ENCODE results near the gene FRS2. TPM values are rescaled to one million over a fixed set of nuclear protein-coding genes. Genes with fewer than 3 reads are reported as not detected.

The FRS2 gene
- total and polyA plus RNA-seq, 10 of the 15 experiments (the other 5 are each of a cell fraction or from before 2014, with no cell fraction given), result 1.1 to 13.1 (median 5.9) TPM

- ChIA-PET SMC1A (ENCODE audit: uncharacterized antibody, unreplicated experiment) (interaction anchor here (1.0 to 2.2 kb wide), 3 partner anchors 14 to 48 kb away, joined by 3 to 7 read pairs (median 5); no protein-coding TSS in a partner anchor), POLR2A (no interaction called here), RAD21 (ENCODE audit: unreplicated experiment) (no interaction called here), CTCF (interaction anchor here (1.7 kb wide), 1 partner anchor 11 kb away, joined by 3 read pairs; no protein-coding TSS in a partner anchor)
- no peak overlapping the region for H3K9ac ChIP-seq (ENCODE audit: control insufficient read depth, insufficient read depth, low read length)
- ATAC-seq (peak; percentile 57), DNase-seq (ENCODE audit: low read depth, low spot score) (no peak), FAIRE-seq (no peak)
- in situ Hi-C loops (cut with MboI), result no loop called here
- no peaks in the 10 kb centered on the region; the same call in 2 of the 3 replicates for H3K9me3 ChIP-seq (replicated peaks; ENCODE audit: control insufficient read depth, insufficient read depth, low read length)
- 6% methylated on average over 2 of the region's 2 CpGs for WGBS (ENCODE audit: insufficient coverage, insufficient replicate concordance, low lambda C conversion rate, missing lambda C conversion rate)
- TF ChIP-seq RFX5 (IDR thresholded peaks at IDR 0.05; ENCODE audit: low read depth, low read length) (no peak), YBX1 (IDR thresholded peaks at IDR 0.05) (no peak), SIN3A (IDR thresholded peaks at IDR 0.05; ENCODE audit: low read depth, low read length) (no peak)
- H3K27ac ChIP-seq (ENCODE audit: control insufficient read depth, insufficient read depth), result no peak overlapping the region
- no peak overlapping the region for H3K4me2 ChIP-seq (ENCODE audit: control insufficient read depth, insufficient read depth)
- H4K20me1 ChIP-seq (ENCODE audit: control insufficient read depth, insufficient read depth), result no peaks in the 10 kb centered on the region
- intact Hi-C loops (cut with micrococcal nuclease; ENCODE audit: unreplicated experiment), result loop anchor here (5.0 kb wide), 1 partner anchor 57 kb away; the partner anchor contains the start of gene FRS2
- H2AFZ ChIP-seq (ENCODE audit: control insufficient read depth, low read depth, low read length), result no peak overlapping the region
- BruUV-seq (replicated peaks), result no TSS peak
- H3K4me3 ChIP-seq, result no peak overlapping the region
- peaks cover 3% of the 10 kb centered on the region for H3K4me1 ChIP-seq (ENCODE audit: control insufficient read depth, insufficient read depth, low read length)
- no peaks in the 10 kb centered on the region for H3K27me3 ChIP-seq (replicated peaks in 1 of 2; ENCODE audit: control insufficient read depth in 2 of 2, insufficient read depth in 2 of 2, low read length in 1 of 2)
- H3K79me2 ChIP-seq (ENCODE audit: control insufficient read depth, insufficient read depth, low read length), result peaks cover 9% of the 10 kb centered on the region
- H3K36me3 ChIP-seq (ENCODE audit: control insufficient read depth in 2 of 2, insufficient read depth in 2 of 2, low read length in 1 of 2), result peaks cover 0 to 3% of the 10 kb centered on the region in 2 experiments; a peak in 3 of 4 replicates
These were observed 58.8 kb downstream of the FRS2 start for GRCh38 chr12:69529021-69529420.

DNA sequence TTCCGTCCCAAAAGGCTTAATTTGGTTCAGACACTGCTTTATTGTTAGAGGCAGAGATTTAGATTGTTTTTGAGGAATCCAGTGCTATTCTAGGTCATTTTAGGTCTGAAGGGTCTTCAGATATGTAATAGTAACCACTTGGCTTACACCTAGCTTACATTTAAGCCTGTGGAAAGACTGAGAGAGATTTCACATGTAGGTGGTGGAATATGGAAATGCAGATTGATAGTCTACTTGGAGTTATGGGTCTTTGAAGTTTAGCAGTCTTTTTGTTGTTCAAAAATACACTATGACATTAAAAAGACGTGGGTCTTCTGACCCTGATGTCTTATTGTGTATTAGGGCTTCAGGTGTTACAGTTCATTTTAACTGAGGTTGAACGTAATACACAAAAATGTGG, 63.7 kb downstream of the FRS2 start:
- no peak overlapping the region for H3K27ac ChIP-seq (ENCODE audit: control insufficient read depth, insufficient read depth)
- no peak overlapping the region for H3K4me2 ChIP-seq (ENCODE audit: control insufficient read depth, insufficient read depth)
- no peak overlapping the region for H3K4me3 ChIP-seq
- peaks cover 2% of the 10 kb centered on the region for H3K79me2 ChIP-seq (ENCODE audit: control insufficient read depth, insufficient read depth, low read length)
- WGBS (ENCODE audit: insufficient coverage, insufficient replicate concordance, low lambda C conversion rate, missing lambda C conversion rate), result 96% methylated on average over 3 of the region's 3 CpGs
- DNase-seq (ENCODE audit: low read depth, low spot score) (no peak), FAIRE-seq (no peak), ATAC-seq (no peak)
- intact Hi-C loops (cut with micrococcal nuclease; ENCODE audit: unreplicated experiment), result no loop called here
- H2AFZ ChIP-seq (ENCODE audit: control insufficient read depth, low read depth, low read length), result no peak overlapping the region
- no peak overlapping the region for H3K9ac ChIP-seq (ENCODE audit: control insufficient read depth, insufficient read depth, low read length)
- ChIA-PET SMC1A (ENCODE audit: uncharacterized antibody, unreplicated experiment) (interaction anchor here (0.7 to 1.5 kb wide), 4 partner anchors 35 to 64 kb away, joined by 3 to 4 read pairs (median 3); partner anchors contain the start of gene FRS2), POLR2A (interaction anchor here (0.5 to 1.1 kb wide), 2 partner anchors 14 to 612 kb away, joined by 3 to 4 read pairs; no protein-coding TSS in a partner anchor), CTCF (interaction anchor here (0.9 to 1.5 kb wide), 4 partner anchors 21 to 148 kb away, joined by 3 to 5 read pairs (median 4); no protein-coding TSS in a partner anchor), RAD21 (ENCODE audit: unreplicated experiment) (interaction anchor here (0.9 to 1.3 kb wide), 4 partner anchors 16 to 175 kb away, joined by 3 to 4 read pairs (median 4); partner anchors contain the start of gene FRS2)
- in situ Hi-C loops (cut with MboI), result no loop called here
- BruUV-seq (replicated peaks), result no TSS peak
- no peaks in the 10 kb centered on the region for H3K27me3 ChIP-seq (replicated peaks in 1 of 2; ENCODE audit: control insufficient read depth in 2 of 2, insufficient read depth in 2 of 2, low read length in 1 of 2)
- peaks cover 0 to 2% of the 10 kb centered on the region in 2 experiments; a peak in 2 of 4 replicates for H3K36me3 ChIP-seq (ENCODE audit: control insufficient read depth in 2 of 2, insufficient read depth in 2 of 2, low read length in 1 of 2)
- H3K9me3 ChIP-seq (replicated peaks; ENCODE audit: control insufficient read depth, insufficient read depth, low read length), result no peaks in the 10 kb centered on the region
- no peaks in the 10 kb centered on the region for H4K20me1 ChIP-seq (ENCODE audit: control insufficient read depth, insufficient read depth)
- H3K4me1 ChIP-seq (ENCODE audit: control insufficient read depth, insufficient read depth, low read length), result peaks cover 10% of the 10 kb centered on the region
- TF ChIP-seq IRF4 (IDR thresholded peaks at IDR 0.05; ENCODE audit: low read depth, low read length) (no peak), E2F8 (IDR thresholded peaks at IDR 0.05; ENCODE audit: low read depth, partially characterized antibody) (no peak), STAT1 (conservative IDR thresholded peaks at IDR 0.05) (no peak), CHD4 (IDR thresholded peaks at IDR 0.05) (no peak), MTA2 (IDR thresholded peaks at IDR 0.05; ENCODE audit: low read depth) (no peak), TCF7 (IDR thresholded peaks at IDR 0.05; ENCODE audit: borderline replicate concordance) (no peak), TBL1XR1 (IDR thresholded peaks at IDR 0.05; ENCODE audit: low read depth, low read length) (no peak)
- TF ChIP-seq, protein P1, sequence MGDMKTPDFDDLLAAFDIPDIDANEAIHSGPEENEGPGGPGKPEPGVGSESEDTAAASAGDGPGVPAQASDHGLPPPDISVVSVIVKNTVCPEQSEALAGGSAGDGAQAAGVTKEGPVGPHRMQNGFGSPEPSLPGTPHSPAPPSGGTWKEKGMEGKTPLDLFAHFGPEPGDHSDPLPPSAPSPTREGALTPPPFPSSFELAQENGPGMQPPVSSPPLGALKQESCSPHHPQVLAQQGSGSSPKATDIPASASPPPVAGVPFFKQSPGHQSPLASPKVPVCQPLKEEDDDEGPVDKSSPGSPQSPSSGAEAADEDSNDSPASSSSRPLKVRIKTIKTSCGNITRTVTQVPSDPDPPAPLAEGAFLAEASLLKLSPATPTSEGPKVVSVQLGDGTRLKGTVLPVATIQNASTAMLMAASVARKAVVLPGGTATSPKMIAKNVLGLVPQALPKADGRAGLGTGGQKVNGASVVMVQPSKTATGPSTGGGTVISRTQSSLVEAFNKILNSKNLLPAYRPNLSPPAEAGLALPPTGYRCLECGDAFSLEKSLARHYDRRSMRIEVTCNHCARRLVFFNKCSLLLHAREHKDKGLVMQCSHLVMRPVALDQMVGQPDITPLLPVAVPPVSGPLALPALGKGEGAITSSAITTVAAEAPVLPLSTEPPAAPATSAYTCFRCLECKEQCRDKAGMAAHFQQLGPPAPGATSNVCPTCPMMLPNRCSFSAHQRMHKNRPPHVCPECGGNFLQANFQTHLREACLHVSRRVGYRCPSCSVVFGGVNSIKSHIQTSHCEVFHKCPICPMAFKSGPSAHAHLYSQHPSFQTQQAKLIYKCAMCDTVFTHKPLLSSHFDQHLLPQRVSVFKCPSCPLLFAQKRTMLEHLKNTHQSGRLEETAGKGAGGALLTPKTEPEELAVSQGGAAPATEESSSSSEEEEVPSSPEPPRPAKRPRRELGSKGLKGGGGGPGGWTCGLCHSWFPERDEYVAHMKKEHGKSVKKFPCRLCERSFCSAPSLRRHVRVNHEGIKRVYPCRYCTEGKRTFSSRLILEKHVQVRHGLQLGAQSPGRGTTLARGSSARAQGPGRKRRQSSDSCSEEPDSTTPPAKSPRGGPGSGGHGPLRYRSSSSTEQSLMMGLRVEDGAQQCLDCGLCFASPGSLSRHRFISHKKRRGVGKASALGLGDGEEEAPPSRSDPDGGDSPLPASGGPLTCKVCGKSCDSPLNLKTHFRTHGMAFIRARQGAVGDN (IDR thresholded peaks at IDR 0.05), result no peak

Data from GM12878 (cell line).